GM13976 (cell line): ENCODE measurements around the gene PSMB10.

Experiments
- DNase-seq: peaks from one replicate; pipeline ENCODE4 v3.0.0; 2012; ENCODE audit warnings: low spot score
- in situ Hi-C: fragments of 300-500 bp; cut with MboI; formaldehyde crosslinking; loops from one replicate; pipeline ENCODE4 v1.12.0; 2022; ENCODE audit warnings: low sequenced_read_pairs, mixed read lengths, inconsistent platforms; ENCODE audit not compliant: unreplicated experiment
- TF ChIP-seq, protein P1 (sequence below): IDR thresholded peaks from 2 replicates; pipeline ENCODE4 v1.5.1; 2012; ENCODE audit warnings: borderline replicate concordance, mild to moderate bottlenecking; ENCODE audit not compliant: insufficient read depth; ENCODE audit errors: extremely low read depth, missing control alignments, control extremely low read depth

Gene PSMB10

DNA sequence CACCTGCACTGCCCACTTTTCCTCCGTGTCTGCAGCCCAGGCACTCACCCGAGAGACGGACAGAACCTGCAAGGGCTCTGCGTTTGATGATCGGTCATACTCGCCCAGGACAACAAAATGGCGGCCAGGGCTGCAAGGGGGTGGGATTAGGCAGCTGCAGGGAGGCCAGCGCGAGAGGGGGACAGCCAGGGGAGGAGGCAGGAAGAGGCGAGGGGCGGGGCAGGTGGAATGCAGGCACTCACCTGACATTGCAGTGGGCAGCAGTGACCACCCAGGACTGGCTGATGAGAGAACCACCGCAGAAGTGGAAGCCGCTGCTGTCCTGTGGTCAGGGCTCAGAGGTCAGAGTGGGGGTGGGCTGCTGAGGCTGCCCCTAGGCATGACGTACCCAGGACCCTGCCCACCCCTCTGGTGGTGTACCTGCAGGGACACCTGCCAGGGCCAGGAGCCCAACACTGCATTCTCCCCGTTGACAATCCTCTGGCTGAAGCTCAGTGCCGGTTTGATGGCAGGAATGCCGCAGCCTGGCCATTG is 5.9 kb downstream of the PSMB10 start:
- in situ Hi-C loops: no loop called here
- DNase-seq: no peak

DNA sequence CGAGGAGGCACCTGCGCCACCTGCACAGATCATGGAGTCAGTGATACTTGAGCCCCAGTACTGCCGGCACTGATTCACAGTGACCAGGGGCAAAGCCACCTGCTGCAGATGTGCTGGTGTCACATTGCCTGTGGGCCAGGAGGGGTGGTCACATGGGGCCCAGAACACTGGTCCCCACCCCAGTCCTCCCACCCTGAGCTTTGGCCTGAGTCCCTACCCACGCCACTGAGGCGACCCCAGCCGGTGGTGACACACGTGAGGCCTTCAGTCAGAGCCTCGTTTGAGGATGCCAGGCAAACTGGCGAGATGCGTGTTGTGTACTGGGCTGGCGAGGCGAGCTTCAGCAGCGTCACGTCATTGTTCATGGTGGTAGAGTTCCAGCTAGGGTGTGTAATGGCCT is 6.5 kb downstream of the PSMB10 start:
- no peak for DNase-seq
- in situ Hi-C loops: no loop called here
- TF ChIP-seq, protein P1, sequence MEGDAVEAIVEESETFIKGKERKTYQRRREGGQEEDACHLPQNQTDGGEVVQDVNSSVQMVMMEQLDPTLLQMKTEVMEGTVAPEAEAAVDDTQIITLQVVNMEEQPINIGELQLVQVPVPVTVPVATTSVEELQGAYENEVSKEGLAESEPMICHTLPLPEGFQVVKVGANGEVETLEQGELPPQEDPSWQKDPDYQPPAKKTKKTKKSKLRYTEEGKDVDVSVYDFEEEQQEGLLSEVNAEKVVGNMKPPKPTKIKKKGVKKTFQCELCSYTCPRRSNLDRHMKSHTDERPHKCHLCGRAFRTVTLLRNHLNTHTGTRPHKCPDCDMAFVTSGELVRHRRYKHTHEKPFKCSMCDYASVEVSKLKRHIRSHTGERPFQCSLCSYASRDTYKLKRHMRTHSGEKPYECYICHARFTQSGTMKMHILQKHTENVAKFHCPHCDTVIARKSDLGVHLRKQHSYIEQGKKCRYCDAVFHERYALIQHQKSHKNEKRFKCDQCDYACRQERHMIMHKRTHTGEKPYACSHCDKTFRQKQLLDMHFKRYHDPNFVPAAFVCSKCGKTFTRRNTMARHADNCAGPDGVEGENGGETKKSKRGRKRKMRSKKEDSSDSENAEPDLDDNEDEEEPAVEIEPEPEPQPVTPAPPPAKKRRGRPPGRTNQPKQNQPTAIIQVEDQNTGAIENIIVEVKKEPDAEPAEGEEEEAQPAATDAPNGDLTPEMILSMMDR: no peak

More for the DNA sequence above, 5.9 kb downstream of the PSMB10 start:
- TF ChIP-seq, protein P1: no peak

DNA sequence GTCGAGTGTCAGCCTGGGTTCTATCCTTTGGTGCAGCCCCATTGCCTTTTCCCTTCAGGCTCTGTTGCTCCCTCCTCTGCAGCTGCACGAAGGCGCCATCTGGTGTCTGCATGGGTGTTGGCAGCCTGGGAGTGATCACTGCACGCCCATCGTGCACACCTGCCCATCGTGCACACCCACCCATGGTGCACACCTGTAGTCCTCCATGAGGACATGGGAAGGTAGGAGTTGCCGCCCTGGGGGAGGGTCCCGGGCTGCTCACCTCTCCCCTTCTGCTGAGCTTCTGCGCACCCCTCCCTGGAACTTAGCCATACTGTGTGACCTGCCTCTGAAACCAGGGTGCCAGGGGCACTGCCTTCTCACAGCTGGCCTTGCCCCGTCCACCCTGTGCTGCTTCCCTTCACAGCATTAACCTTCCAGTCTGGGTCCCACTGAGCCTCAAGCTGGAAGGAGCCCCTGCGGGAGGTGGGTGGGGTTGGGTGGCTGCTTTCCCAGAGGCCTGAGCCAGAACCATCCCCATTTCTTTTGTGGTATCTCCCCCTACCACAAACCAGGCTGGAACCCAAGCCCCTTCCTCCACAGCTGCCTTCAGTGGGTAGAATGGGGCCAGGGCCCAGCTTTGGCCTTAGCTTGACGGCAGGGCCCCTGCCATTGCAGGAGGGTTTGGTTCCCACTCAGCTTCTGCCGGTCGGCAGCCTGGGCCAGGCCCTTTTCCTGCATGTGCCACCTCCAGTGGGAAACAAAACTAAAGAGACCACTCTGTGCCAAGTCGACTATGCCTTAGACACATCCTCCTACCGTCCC is 7.9 kb downstream of the PSMB10 start:
- TF ChIP-seq, protein P1: peak; percentile 83
- in situ Hi-C loops: loop anchor here (10.0 kb wide), 1 partner anchor 254 kb away; no protein-coding TSS in a partner anchor
- DNase-seq: peak; percentile 92

DNA sequence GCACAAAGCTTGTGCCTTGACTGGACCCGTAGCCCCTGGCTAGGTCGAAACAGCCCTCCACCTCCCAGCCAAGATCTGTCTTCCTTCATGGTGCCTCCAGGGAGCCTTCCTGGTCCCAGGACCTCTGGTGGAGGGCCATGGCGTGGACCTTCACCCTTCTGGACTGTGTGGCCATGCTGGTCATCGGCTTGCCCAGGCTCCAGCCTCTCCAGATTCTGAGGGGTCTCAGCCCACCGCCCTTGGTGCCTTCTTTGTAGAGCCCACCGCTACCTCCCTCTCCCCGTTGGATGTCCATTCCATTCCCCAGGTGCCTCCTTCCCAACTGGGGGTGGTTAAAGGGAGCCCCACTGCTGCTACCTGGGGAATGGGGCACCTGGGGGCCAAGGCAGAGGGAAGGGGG is 8.5 kb downstream of the PSMB10 start:
- in situ Hi-C loops: loop anchor here (10.0 kb wide), 1 partner anchor 253 kb away; no protein-coding TSS in a partner anchor
- DNase-seq: no peak
- TF ChIP-seq, protein P1: no peak

DNA sequence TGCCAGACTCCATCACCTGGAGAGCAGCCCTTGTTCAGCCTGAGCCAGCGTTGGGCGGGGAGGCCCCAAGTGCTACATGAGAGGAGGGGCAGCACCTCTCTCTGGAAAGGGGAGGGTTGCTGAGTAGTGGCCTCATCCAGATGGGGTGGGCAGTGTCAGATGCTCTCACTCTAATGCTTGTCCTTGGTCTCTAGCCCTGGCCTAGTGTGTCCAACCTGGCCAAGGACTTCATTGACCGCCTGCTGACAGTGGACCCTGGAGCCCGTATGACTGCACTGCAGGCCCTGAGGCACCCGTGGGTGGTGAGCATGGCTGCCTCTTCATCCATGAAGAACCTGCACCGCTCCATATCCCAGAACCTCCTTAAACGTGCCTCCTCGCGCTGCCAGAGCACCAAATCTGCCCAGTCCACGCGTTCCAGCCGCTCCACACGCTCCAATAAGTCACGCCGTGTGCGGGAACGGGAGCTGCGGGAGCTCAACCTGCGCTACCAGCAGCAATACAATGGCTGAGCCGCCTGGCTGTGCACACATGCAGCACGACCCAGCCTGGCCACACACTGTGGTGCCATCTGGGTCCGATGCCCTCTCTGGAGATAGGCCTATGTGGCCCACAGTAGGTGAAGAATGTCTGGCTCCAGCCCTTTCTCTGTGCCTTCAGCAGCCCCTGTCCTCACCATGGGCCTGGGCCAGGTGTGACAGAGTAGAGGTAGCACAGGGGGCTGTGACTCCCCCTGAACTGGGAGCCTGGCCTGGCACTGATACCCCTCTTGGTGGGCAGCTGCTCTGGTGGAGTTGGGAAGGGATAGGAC is 9.3 kb downstream of the PSMB10 start:
- TF ChIP-seq, protein P1: no peak
- DNase-seq: no peak
- in situ Hi-C loops: loop anchor here (10.0 kb wide), 1 partner anchor 253 kb away; no protein-coding TSS in a partner anchor

DNA sequence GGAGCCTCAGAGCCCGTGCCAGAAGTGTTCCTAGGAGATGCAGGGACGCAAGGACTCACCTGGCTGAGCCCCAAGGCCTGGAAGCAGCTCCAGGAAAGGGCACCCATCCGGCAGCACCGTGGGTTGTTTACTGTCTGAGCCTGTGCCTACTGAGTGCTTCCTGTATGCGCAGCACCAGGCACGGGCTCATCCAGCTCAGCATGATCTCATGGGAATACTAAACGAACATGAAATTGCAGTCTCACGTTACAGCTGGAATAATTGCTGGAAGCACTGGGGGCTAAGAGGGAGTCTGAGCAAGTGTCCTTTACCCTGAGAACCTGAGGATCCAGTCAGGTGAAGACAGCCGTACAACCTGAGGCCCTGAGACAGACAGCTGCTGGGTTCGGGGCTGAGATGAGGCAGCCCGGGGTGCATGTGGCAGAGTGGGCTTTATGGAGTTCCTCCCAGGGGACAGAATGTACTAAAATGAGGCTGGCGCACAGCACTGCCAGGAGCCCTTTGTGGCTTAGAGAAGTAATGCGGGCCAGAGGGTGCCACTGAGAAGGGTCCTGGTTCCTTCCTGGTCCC is 10.4 kb downstream of the PSMB10 start:
- TF ChIP-seq, protein P1: no peak
- DNase-seq: no peak
- in situ Hi-C loops: loop anchor here (10.0 kb wide), 1 partner anchor 251 kb away; no protein-coding TSS in a partner anchor
